ENCODE results near the gene GOLGA8M.
"Not testable (repeated sequence)": the region's sequence is repeated elsewhere in the genome, so short reads cannot be mapped to it uniquely, and the experiment has no call there.

- not testable (repeated sequence) for TF ChIP-seq CTCF (optimal IDR thresholded peaks at IDR 0.05 in 1 of 3, IDR thresholded peaks at IDR 0.05 in 1 of 3, conservative IDR thresholded peaks at IDR 0.05 in 1 of 3; ENCODE audit: extremely low read depth in 1 of 3, insufficient read depth in 2 of 3, low read length in 3 of 3); EZH2 (IDR thresholded peaks at IDR 0.05; ENCODE audit: low read length)
Measured at GRCh38 chr15:28742890-28743289, 30.7 kb upstream of the GOLGA8M start.
